Hepatocyte (in vitro differentiated cells): ENCODE data around the gene CCDC102A. TPM values are rescaled to one million over a fixed set of nuclear protein-coding genes. Genes with fewer than 3 reads are reported as not detected.

Experiments
- DNase-seq: peaks from one replicate; pipeline ENCODE4 v3.0.0-alpha.2; 2016; ENCODE audit warnings: low spot score
- H2AFZ ChIP-seq: fragments of 200-600 bp; sonication (generic); 2 replicates; pipeline ENCODE4 v1.6.0; 2016; ENCODE audit warnings: antibody characterized with exemption, mild to moderate bottlenecking
- H3K27ac ChIP-seq: fragments of 200-600 bp; sonication (generic); 2 replicates; pipeline ENCODE4 v1.5.1; 2016; ENCODE audit warnings: mild to moderate bottlenecking
- H3K27me3 ChIP-seq: fragments of 200-600 bp; sonication (generic); 2 replicates; pipeline ENCODE4 v1.6.1; 2016
- H3K36me3 ChIP-seq: fragments of 200-600 bp; sonication (generic); replicated peaks from 2 replicates; pipeline ENCODE4 v1.5.1; 2016; ENCODE audit warnings: low read depth; ENCODE audit not compliant: insufficient read depth
- H3K4me1 ChIP-seq: fragments of 200-600 bp; sonication (generic); 2 replicates; pipeline ENCODE4 v1.5.1; 2016; ENCODE audit warnings: mild to moderate bottlenecking, moderate library complexity; ENCODE audit not compliant: insufficient read depth
- H3K4me2 ChIP-seq: fragments of 200-600 bp; sonication (generic); 2 replicates; pipeline ENCODE4 v1.6.0; 2016
- H3K4me3 ChIP-seq: fragments of 200-600 bp; sonication (generic); 2 replicates; pipeline ENCODE4 v1.5.1; 2016; ENCODE audit warnings: mild to moderate bottlenecking
- H3K79me2 ChIP-seq: fragments of 200-600 bp; sonication (generic); 2 replicates; pipeline ENCODE4 v1.6.0; 2017; ENCODE audit warnings: mild to moderate bottlenecking
- H3K9me2 ChIP-seq: fragments of 200-600 bp; sonication (generic); replicated peaks from 2 replicates; pipeline ENCODE4 v1.6.0; 2017; ENCODE audit warnings: mild to moderate bottlenecking; ENCODE audit not compliant: insufficient read depth
- H3K9me3 ChIP-seq: fragments of 200-600 bp; sonication (generic); 2 replicates; pipeline ENCODE4 v1.5.1; 2016; ENCODE audit warnings: low read depth, mild to moderate bottlenecking
- H4K20me1 ChIP-seq: fragments of 200-600 bp; sonication (generic); 2 replicates; pipeline ENCODE4 v1.6.0; 2016; ENCODE audit warnings: mild to moderate bottlenecking; ENCODE audit not compliant: insufficient read depth, poor library complexity, severe bottlenecking
- EZH2 ChIP-seq: fragments of 200-600 bp; sonication (generic); IDR thresholded peaks from 2 replicates; pipeline ENCODE4 v1.6.1; 2016; ENCODE audit warnings: antibody characterized with exemption, mild to moderate bottlenecking, borderline replicate concordance
- EZH2phosphoT487 ChIP-seq: fragments of 200-600 bp; sonication (generic); IDR thresholded peaks from one replicate; pipeline ENCODE4 v1.6.1; 2018; ENCODE audit warnings: antibody characterized with exemption, mild to moderate bottlenecking, low read depth, moderate library complexity; ENCODE audit not compliant: unreplicated experiment, severe bottlenecking
- WGBS: methylation state at CpG from one replicate; pipeline ENCODE4 v1.1.6; 2016; ENCODE audit warnings: low lambda C conversion rate; ENCODE audit errors: missing lambda C conversion rate; 5-methylcytosine and 5-hydroxymethylcytosine counted together
- polyA plus RNA-seq: library from polyadenylated mRNA; unstranded; fragments of >200 nt; fragmentation: Nextera tagmentation; extraction: Ambion mirVana; gene quantifications from 2 replicates; pipeline ENCODE4 v1.2.1, GENCODE V29; 2016
- total RNA-seq: library from RNA; depleted of rRNA; stranded (reverse); fragments of >200 nt; gene quantifications from 2 replicates; pipeline ENCODE4 v1.2.3, GENCODE V29; 2014
- TF ChIP-seq, protein P1 (sequence below): fragments of 200-600 bp; sonication (generic); IDR thresholded peaks from 2 replicates; pipeline ENCODE4 v1.5.1; 2016; ENCODE audit warnings: antibody characterized with exemption, mild to moderate bottlenecking; ENCODE audit not compliant: poor library complexity

The CCDC102A gene
- total and polyA plus RNA-seq, 2 experiments from 2014 or later, result 11.4 to 17.2 TPM

DNA sequence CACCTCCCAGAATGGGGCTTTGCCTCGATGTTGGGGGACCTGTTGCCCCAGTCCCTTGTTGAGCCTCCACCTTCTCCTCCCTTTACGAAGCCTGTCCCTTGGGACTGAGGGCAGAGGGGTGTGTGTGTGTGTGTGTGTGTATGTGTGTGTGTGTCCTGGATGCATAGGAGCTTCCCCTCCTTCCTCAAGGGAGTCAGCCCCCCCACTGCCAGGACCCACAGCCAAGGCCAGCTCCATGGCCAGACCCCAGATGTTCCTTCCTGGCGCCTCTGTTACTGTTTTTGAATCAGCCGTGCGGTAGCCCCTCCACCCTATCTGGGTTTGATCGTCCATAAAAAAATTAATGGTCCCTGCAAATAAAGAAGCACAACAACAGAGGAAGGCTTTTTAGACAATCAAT is 32.4 kb downstream of the CCDC102A start:
- 80% methylated on average over 6 of the region's 6 CpGs for WGBS
- Histone ChIP-seq H3K27ac (no peak overlapping the region), H3K27me3 (no peaks in the 10 kb centered on the region), H3K4me1 (peaks cover 28% of the 10 kb centered on the region), H3K79me2 (no peaks in the 10 kb centered on the region), H3K9me2 (no peaks in the 10 kb centered on the region), H2AFZ (no peak overlapping the region), H3K4me2 (no peak overlapping the region), H3K9me3 (no peaks in the 10 kb centered on the region), H3K36me3 (no peaks in the 10 kb centered on the region), H4K20me1 (no peaks in the 10 kb centered on the region), H3K4me3 (no peak overlapping the region)
- TF ChIP-seq EZH2, result no peak
- TF ChIP-seq, protein P1, sequence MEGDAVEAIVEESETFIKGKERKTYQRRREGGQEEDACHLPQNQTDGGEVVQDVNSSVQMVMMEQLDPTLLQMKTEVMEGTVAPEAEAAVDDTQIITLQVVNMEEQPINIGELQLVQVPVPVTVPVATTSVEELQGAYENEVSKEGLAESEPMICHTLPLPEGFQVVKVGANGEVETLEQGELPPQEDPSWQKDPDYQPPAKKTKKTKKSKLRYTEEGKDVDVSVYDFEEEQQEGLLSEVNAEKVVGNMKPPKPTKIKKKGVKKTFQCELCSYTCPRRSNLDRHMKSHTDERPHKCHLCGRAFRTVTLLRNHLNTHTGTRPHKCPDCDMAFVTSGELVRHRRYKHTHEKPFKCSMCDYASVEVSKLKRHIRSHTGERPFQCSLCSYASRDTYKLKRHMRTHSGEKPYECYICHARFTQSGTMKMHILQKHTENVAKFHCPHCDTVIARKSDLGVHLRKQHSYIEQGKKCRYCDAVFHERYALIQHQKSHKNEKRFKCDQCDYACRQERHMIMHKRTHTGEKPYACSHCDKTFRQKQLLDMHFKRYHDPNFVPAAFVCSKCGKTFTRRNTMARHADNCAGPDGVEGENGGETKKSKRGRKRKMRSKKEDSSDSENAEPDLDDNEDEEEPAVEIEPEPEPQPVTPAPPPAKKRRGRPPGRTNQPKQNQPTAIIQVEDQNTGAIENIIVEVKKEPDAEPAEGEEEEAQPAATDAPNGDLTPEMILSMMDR, result no peak
- no peak for TF ChIP-seq EZH2phosphoT487
- no peak for DNase-seq

DNA sequence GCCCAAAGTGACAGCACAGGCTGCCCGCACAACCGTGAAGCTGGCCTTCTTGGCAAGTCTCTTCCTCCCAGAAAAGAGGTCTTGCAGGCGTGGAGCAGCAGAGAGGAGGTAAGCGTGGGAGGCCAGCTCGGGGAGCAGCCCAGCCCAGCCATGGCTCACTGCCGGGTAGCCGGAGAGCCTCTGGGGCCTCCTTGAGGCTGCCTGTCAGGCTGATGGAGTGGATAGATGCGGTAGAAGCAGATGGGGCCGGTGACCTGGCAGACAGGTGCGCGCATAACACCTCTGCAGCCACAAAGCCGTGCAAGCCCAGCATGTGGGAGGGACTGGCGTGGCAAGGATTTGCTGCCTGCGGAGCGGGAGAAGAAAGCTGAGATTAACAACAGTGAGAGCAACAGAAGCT is 33.0 kb downstream of the CCDC102A start:
- Histone ChIP-seq H3K4me1 (peaks cover 27% of the 10 kb centered on the region), H3K27ac (no peak overlapping the region), H3K27me3 (no peaks in the 10 kb centered on the region), H3K4me3 (no peak overlapping the region), H2AFZ (no peak overlapping the region), H3K4me2 (no peak overlapping the region), H3K9me2 (no peaks in the 10 kb centered on the region), H3K36me3 (no peaks in the 10 kb centered on the region), H3K9me3 (no peaks in the 10 kb centered on the region), H4K20me1 (no peaks in the 10 kb centered on the region), H3K79me2 (no peaks in the 10 kb centered on the region)
- 59% methylated on average over 15 of the region's 15 CpGs for WGBS
- TF ChIP-seq EZH2phosphoT487 (no peak), EZH2 (no peak)
- TF ChIP-seq, protein P1, result no peak
- peak; percentile 21 for DNase-seq

DNA sequence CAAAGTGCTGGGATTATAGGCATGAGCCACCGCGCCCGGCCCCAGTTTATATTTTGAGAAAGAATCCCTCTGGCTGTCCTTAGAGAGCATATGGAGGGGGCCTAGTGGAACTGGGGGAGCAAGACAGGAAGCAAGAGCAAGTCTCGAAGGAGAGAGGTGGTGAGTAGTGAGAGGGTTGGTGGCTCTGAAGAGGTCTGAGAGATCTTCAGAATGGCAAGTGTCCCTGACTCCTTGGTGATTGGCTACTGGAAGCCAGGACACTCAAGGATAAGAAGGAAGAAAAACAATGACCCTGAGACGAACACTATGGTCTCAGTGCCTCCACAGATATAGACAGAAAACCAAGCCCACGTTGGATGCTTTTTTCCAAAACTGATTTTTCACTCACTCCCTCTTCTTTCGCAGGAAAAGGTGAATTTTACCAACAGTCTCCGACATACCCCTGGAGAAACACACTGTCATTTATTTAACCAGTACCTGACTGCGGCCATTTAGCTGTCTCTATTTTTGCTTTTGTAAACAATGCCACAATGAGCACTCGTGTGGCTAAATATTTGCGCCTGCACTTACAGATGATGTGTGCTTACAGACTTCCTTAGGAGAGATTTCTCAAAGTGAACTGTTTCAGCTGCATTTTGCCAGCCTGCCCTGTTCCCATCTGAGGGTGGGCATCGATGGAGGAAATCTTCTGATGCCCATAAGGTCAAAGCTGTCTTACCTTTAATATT is 34.2 kb downstream of the CCDC102A start:
- 55% methylated on average over 12 of the region's 12 CpGs for WGBS
- no peak for DNase-seq
- Histone ChIP-seq H3K27me3 (no peaks in the 10 kb centered on the region), H4K20me1 (no peaks in the 10 kb centered on the region), H3K9me2 (no peaks in the 10 kb centered on the region), H3K4me3 (no peak overlapping the region), H3K27ac (no peak overlapping the region), H2AFZ (no peak overlapping the region), H3K4me1 (peaks cover 16% of the 10 kb centered on the region), H3K9me3 (no peaks in the 10 kb centered on the region), H3K79me2 (no peaks in the 10 kb centered on the region), H3K36me3 (no peaks in the 10 kb centered on the region), H3K4me2 (no peak overlapping the region)
- TF ChIP-seq EZH2phosphoT487, result no peak
- TF ChIP-seq, protein P1, result no peak
- no peak for TF ChIP-seq EZH2
